Measurements from ENCODE around the gene PDE11A.
A peak's percentile ranks its signal among the peaks of the same experiment; 100 is the strongest.
"Not testable (repeated sequence)": the region's sequence is repeated elsewhere in the genome, so short reads cannot be mapped to it uniquely, and the experiment has no call there.

The PDE11A gene

GRCh38 chr2:178088774-178089270 is 16.2 kb upstream of the PDE11A start:
- Mint-ChIP-seq H3K9me3 (no peaks in the 10 kb centered on the region), H3K4me1 (no peaks in the 10 kb centered on the region), H3K4me3 (no peak overlapping the region), H3K27me3 (peaks cover 24% of the 10 kb centered on the region), H3K36me3 (no peaks in the 10 kb centered on the region), H3K27ac (no peak overlapping the region)
- ATAC-seq = no peak

GRCh38 chr2:178084273-178084672 is 11.7 kb upstream of the PDE11A start:
- no peak overlapping the region for H3K27ac Mint-ChIP-seq
- no peaks in the 10 kb centered on the region for H3K4me1 Mint-ChIP-seq

GRCh38 chr2:178082408-178083045 is 9.9 kb upstream of the PDE11A start:
- Mint-ChIP-seq H3K4me3 (no peak overlapping the region), H3K27ac (no peak overlapping the region), H3K36me3 (no peaks in the 10 kb centered on the region), H3K9me3 (no peaks in the 10 kb centered on the region), H3K4me1 (no peaks in the 10 kb centered on the region), H3K27me3 (peaks cover 8% of the 10 kb centered on the region)
- ATAC-seq = no peak

More at GRCh38 chr2:178084273-178084672, 11.7 kb upstream of the PDE11A start:
- Mint-ChIP-seq H3K9me3 (no peaks in the 10 kb centered on the region), H3K36me3 (no peaks in the 10 kb centered on the region), H3K27me3 (peaks cover 8% of the 10 kb centered on the region), H3K4me3 (no peak overlapping the region)
- no peak for ATAC-seq

- H3K27me3 Mint-ChIP-seq, H3K27ac Mint-ChIP-seq, H3K4me1 Mint-ChIP-seq, H3K36me3 Mint-ChIP-seq, ATAC-seq, H3K4me3 Mint-ChIP-seq, H3K9me3 Mint-ChIP-seq: not testable (repeated sequence)
These were observed 6.7 kb upstream of the PDE11A start for GRCh38 chr2:178079279-178079678.

GRCh38 chr2:178076130-178076529 is 3.6 kb upstream of the PDE11A start:
- peaks cover 10% of the 10 kb centered on the region for H3K4me1 Mint-ChIP-seq
- H3K9me3 Mint-ChIP-seq = no peaks in the 10 kb centered on the region
- ATAC-seq = no peak
- no peak overlapping the region for H3K27ac Mint-ChIP-seq
- peaks cover 41% of the 10 kb centered on the region for H3K27me3 Mint-ChIP-seq
- no peak overlapping the region for H3K4me3 Mint-ChIP-seq
- no peaks in the 10 kb centered on the region for H3K36me3 Mint-ChIP-seq

GRCh38 chr2:178075006-178075326 is 2.4 kb upstream of the PDE11A start:
- no peak overlapping the region for H3K27ac Mint-ChIP-seq
- H3K36me3 Mint-ChIP-seq = no peaks in the 10 kb centered on the region
- no peak for ATAC-seq

GRCh38 chr2:178074123-178075005 is 1.8 kb upstream of the PDE11A start:
- Mint-ChIP-seq H3K4me1 (peaks cover 10% of the 10 kb centered on the region), H3K27ac (no peak overlapping the region), H3K36me3 (no peaks in the 10 kb centered on the region), H3K4me3 (no peak overlapping the region), H3K27me3 (peaks cover 49% of the 10 kb centered on the region), H3K9me3 (no peaks in the 10 kb centered on the region)
- ATAC-seq = no peak

More at GRCh38 chr2:178075006-178075326, 2.4 kb upstream of the PDE11A start:
- H3K4me3 Mint-ChIP-seq = no peak overlapping the region
- peaks cover 47% of the 10 kb centered on the region for H3K27me3 Mint-ChIP-seq
- H3K4me1 Mint-ChIP-seq = peaks cover 10% of the 10 kb centered on the region
- no peaks in the 10 kb centered on the region for H3K9me3 Mint-ChIP-seq

GRCh38 chr2:178072000-178072382 is 586 bp downstream of the PDE11A start:
- H3K4me3 Mint-ChIP-seq = no peak overlapping the region
- H3K36me3 Mint-ChIP-seq = no peaks in the 10 kb centered on the region
- H3K27me3 Mint-ChIP-seq = peaks cover 59% of the 10 kb centered on the region
- peaks cover 10% of the 10 kb centered on the region for H3K4me1 Mint-ChIP-seq
- no peak overlapping the region for H3K27ac Mint-ChIP-seq
- H3K9me3 Mint-ChIP-seq = no peaks in the 10 kb centered on the region
- peak; percentile 8 for ATAC-seq

GRCh38 chr2:178070824-178071223 is 1.8 kb downstream of the PDE11A start:
- peaks cover 10% of the 10 kb centered on the region for H3K4me1 Mint-ChIP-seq
- H3K27me3 Mint-ChIP-seq = peaks cover 59% of the 10 kb centered on the region
- no peaks in the 10 kb centered on the region for H3K9me3 Mint-ChIP-seq
- ATAC-seq = no peak
- no peaks in the 10 kb centered on the region for H3K36me3 Mint-ChIP-seq
- H3K4me3 Mint-ChIP-seq = no peak overlapping the region
- no peak overlapping the region for H3K27ac Mint-ChIP-seq

GRCh38 chr2:178069551-178069950 is 3.0 kb downstream of the PDE11A start:
- no peak overlapping the region for H3K4me3 Mint-ChIP-seq
- H3K36me3 Mint-ChIP-seq = no peaks in the 10 kb centered on the region
- peaks cover 52% of the 10 kb centered on the region for H3K27me3 Mint-ChIP-seq
- peaks cover 10% of the 10 kb centered on the region for H3K4me1 Mint-ChIP-seq
- no peaks in the 10 kb centered on the region for H3K9me3 Mint-ChIP-seq
- no peak for ATAC-seq
- H3K27ac Mint-ChIP-seq = no peak overlapping the region

GRCh38 chr2:178068823-178069454 is 3.6 kb downstream of the PDE11A start:
- Mint-ChIP-seq H3K4me1 (peaks cover 10% of the 10 kb centered on the region), H3K27ac (no peak overlapping the region), H3K9me3 (no peaks in the 10 kb centered on the region), H3K27me3 (peaks cover 46% of the 10 kb centered on the region), H3K36me3 (no peaks in the 10 kb centered on the region), H3K4me3 (no peak overlapping the region)
- ATAC-seq = no peak

GRCh38 chr2:178066890-178067669 is 5.5 kb downstream of the PDE11A start:
- no peaks in the 10 kb centered on the region for H3K4me1 Mint-ChIP-seq
- H3K27me3 Mint-ChIP-seq = peaks cover 36% of the 10 kb centered on the region
- no peaks in the 10 kb centered on the region for H3K9me3 Mint-ChIP-seq
- H3K4me3 Mint-ChIP-seq = no peak overlapping the region
- ATAC-seq = no peak
- H3K27ac Mint-ChIP-seq = no peak overlapping the region
- H3K36me3 Mint-ChIP-seq = no peaks in the 10 kb centered on the region

GRCh38 chr2:178066324-178066723 is 6.3 kb downstream of the PDE11A start:
- peak; percentile 47 for ATAC-seq
- Mint-ChIP-seq H3K4me1 (no peaks in the 10 kb centered on the region), H3K36me3 (no peaks in the 10 kb centered on the region), H3K4me3 (no peak overlapping the region), H3K9me3 (no peaks in the 10 kb centered on the region), H3K27ac (no peak overlapping the region), H3K27me3 (peaks cover 29% of the 10 kb centered on the region)

- Mint-ChIP-seq H3K27ac (no peak overlapping the region), H3K9me3 (no peaks in the 10 kb centered on the region), H3K36me3 (no peaks in the 10 kb centered on the region), H3K27me3 (peaks cover 9% of the 10 kb centered on the region), H3K4me3 (no peak overlapping the region), H3K4me1 (no peaks in the 10 kb centered on the region)
- no peak for ATAC-seq
These were observed 12.9 kb downstream of the PDE11A start for GRCh38 chr2:178059681-178060080.

- peaks cover 9% of the 10 kb centered on the region for H3K27me3 Mint-ChIP-seq
- no peaks in the 10 kb centered on the region for H3K36me3 Mint-ChIP-seq
- no peaks in the 10 kb centered on the region for H3K9me3 Mint-ChIP-seq
- no peak overlapping the region for H3K4me3 Mint-ChIP-seq
- H3K27ac Mint-ChIP-seq = no peak overlapping the region
- ATAC-seq = peak; percentile 54
- no peaks in the 10 kb centered on the region for H3K4me1 Mint-ChIP-seq
These were observed 13.5 kb downstream of the PDE11A start for GRCh38 chr2:178059111-178059510.
